ENCODE data around the gene GLCCI1. TPM values are rescaled to one million over a fixed set of nuclear protein-coding genes. Genes with fewer than 3 reads are reported as not detected.

The GLCCI1 gene
- 9.2 and 13.1 TPM in 2 replicates for total RNA-seq

DNA sequence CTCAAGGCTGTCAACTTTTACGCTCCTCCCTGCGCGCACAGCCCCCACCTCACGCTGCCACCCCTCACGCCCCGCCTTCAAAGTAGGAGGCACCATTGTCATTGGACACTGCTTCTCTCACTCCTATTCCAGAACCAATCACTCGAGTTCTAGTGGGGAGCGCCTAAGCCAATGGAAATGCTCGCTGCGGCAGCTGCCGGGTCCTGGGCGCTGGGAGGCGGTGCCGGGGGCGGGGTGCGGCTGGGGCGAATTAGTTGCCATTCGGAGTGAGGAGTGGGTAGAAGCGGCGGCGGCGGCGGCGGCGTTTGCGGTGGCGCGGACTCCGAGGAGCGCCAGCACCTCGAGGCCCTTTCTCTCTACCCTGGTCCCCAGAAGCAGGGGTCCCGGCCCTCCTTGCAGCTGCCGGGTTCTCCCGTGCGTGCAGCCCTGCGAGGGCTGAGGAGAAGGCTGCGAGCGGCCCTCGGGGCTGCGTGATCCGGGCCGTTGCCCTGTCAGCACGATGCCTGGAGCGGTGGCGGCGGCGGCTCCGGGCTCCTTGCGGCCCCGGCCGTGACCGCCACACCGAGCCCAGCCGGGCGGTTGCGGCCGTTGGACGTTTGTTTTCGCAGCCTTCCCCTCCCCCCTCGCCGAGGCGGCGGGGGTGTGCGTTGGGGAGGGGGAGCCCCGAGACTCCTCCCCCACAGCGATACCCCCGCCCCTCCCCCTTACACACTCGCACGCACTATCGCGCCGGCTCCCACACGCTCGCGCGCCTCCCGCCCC is at the start of gene GLCCI1:
Gene GLCCI1, plus strand, starts transcription at position 253 of the 762 bp plus-strand sequence. CDS start 555 bp downstream, outside the sequence.

All from smooth muscle cell of the umbilical artery (primary cell).